GM12872 (cell line): ENCODE measurements around the gene TBC1D22A.

Source experiments
- TF ChIP-seq, protein P1 (sequence below): IDR thresholded peaks from 3 replicates; pipeline ENCODE4 v1.5.1; 2011; ENCODE audit warnings: low read depth, mild to moderate bottlenecking, low read length, moderate library complexity; ENCODE audit not compliant: insufficient read depth

TBC1D22A gene

DNA sequence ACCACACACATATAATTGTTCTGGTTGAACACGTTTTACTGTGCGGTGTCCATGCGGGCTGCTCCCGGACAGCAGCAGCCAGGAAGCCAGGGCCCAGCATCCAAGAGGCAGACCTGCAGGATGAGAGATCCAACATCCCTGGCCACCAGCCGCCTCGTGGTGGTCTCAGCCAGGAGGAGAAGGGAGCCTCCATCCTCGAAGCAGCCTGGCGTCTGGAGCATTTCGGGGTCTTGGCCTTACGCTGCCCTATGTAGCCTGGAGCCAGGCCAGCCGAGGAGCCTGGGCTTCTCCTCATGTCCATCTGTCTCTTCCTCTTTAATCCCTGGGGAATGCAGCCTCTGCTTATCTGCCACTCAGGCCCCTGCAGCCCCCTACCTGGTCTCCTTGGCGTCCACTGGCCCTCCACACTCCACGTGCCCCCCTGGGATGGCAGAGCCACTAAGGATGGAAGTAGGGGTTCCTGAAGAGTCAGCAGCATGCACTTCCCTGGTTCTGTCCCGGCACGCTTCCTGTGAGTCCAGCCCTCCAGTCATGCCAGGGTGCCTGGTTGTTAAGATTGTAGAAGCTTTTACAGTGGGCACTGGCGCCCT is 253.2 kb downstream of the TBC1D22A start:
- TF ChIP-seq, protein P1, sequence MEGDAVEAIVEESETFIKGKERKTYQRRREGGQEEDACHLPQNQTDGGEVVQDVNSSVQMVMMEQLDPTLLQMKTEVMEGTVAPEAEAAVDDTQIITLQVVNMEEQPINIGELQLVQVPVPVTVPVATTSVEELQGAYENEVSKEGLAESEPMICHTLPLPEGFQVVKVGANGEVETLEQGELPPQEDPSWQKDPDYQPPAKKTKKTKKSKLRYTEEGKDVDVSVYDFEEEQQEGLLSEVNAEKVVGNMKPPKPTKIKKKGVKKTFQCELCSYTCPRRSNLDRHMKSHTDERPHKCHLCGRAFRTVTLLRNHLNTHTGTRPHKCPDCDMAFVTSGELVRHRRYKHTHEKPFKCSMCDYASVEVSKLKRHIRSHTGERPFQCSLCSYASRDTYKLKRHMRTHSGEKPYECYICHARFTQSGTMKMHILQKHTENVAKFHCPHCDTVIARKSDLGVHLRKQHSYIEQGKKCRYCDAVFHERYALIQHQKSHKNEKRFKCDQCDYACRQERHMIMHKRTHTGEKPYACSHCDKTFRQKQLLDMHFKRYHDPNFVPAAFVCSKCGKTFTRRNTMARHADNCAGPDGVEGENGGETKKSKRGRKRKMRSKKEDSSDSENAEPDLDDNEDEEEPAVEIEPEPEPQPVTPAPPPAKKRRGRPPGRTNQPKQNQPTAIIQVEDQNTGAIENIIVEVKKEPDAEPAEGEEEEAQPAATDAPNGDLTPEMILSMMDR = no peak

DNA sequence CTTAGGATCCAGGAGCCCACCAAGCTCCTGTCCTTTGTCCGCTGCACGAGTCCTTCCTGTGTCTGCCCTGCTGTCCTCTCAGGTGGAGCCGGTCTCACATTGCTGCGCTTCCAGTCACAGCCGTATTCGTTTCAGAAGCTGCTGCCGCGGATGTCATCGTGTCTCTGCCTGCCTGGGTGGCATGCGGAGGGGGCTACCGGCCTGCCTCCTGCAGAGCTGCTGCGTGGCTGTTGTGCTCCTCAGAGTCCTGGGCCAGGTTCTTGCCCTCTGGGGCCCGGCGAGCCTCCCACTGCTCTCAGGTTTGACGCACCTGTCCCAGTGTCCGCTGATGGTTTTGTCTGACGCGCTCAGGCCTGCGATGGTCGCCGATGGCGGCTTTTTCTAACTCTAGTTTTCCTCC is 254.2 kb downstream of the TBC1D22A start:
- TF ChIP-seq, protein P1 = no peak

DNA sequence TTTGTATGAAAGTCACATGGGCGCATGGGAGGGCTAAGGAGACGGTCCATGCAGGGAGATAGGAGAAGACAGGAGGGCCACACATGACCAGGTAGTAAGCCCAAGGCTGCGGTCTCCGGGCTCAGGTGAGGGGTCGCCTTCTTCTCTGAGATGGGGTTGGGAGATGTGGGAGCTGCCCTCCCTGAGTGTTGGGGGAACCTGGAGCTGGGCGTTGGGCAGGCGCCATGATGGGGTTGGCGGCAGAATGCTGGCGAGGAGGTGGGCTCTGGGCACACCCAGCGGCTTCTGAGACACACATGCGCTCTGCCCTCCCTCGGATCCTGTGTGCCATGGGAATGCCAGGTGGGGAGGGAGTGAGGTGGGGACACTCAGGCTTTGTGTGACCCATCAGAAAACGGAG is 254.8 kb downstream of the TBC1D22A start:
- TF ChIP-seq, protein P1 = no peak

DNA sequence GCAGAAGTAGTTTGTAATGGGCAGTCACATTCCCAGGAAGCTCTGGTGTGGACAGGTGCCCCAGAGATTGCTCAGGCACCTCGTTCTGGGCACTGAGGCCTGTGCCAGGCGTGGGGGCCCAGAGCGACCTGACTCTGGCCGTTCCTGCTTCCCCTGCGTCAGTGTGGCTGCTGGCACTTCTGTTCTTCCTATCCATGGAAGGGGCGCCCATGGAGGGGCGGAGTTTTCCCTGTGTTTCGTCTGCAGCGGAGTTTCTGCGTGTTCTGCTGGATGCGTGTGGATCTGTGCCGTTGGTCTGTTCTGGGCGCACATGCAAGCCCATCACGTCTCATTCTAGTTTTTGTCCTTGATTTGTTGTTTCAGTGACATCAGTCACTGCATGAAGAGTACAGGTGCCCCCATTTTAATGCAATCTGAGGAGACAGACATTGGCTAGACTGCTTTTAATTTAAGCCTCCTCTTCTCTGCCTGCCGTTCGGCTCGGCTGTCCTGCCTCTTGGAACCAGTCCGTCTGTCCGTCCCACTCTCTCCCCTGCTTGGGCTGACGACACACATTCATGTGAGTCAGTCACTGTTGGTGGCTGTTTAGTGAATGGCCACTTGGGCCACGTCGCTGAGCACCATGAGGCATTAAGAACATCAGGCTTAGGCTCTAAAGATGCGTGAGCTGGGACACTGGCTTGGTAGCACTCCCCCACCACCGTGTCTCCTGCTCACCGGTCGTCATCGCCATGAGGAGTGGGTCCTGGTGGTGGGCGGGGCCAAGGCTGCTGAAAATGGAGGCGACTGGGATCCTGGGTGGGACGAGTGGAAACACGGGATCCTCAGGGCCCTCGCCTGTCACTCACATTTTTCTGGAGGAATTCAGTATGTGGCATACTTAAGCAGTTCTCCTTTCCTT is 255.8 kb downstream of the TBC1D22A start:
- TF ChIP-seq, protein P1 = no peak

DNA sequence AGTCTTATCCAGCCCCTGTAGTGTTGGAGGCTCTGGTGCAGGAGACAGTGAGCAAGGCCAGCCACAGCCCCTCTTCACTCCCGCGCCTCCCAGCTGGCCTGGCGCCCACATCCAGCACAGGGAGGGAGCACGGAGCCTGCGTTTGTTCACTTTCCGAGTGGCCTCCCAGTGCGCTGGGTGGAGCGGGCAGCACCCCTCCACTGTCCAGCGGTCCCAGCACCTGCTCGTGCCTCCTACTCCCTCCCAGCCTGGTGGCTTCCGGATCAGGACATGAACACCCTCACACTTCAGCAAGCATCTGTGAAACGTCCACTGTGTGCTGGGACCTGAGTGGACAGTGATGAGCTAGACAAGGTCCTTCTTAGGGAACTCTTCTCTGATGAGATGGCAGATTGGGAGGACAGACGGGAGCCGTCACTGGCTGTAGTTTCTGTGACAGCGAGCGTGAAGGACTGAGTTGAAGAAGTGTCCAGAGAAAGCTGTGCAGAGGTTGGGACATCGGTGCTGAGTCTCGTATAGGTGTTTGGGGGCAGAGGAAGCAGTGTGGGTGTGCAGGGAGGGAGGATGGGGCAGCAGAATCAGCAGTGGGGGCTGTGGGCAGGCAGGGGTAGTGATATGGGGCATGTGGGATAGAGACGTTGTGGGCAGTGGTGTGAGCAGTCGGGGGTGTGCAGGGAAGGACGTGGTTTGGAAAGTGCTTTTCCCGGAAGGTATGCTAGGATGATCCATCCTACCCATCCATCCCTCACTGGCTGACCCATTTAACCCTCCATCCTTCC is 256.8 kb downstream of the TBC1D22A start:
- TF ChIP-seq, protein P1 = no peak

DNA sequence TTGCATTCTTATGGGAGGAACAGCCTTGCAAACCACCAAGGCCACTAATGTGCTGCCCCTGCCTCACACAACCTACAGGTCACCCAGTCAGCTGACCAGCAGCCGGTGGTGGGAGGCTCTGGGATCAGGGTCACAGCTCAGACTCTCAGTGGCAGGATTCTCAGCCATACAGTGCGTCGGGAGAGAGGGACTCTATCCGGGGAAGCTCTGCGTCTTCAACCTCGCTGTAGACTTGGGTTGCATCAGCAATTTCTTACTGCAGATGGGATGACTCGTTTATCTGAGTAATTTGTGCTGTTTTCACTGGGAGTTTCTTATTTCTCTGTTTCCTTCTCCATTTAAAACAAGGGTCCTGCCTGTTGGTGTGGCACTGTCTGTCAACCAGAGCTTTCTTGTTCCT is 257.7 kb downstream of the TBC1D22A start:
- TF ChIP-seq, protein P1 = no peak
